HG03354 (cell line): Measurements from ENCODE around the gene TRIM22.
"Not testable (repeated sequence)": the region's sequence is repeated elsewhere in the genome, so short reads cannot be mapped to it uniquely, and the experiment has no call there.

Source experiments
- ATAC-seq: cut with Tn5 transposase; IDR thresholded peaks from one replicate; pipeline ENCODE4 v1.9.1; 2021; ENCODE audit warnings: mild to moderate bottlenecking; ENCODE audit not compliant: unreplicated experiment, poor library complexity, severe bottlenecking

The TRIM22 gene

GRCh38 chr11:5689551-5689983, at the start of gene TRIM22:
TRIM22 (plus strand) TSS chr11:5689790; CDS start chr11:5696233, 6,443 bp downstream.
- ATAC-seq = peak; percentile 80

- ATAC-seq = no peak
Observed at GRCh38 chr11:5639953-5640352, 49.6 kb upstream of the TRIM22 start.

GRCh38 chr11:5643585-5643984, 46.0 kb upstream of the TRIM22 start:
- no peak for ATAC-seq

- no peak for ATAC-seq
Observed at GRCh38 chr11:5646139-5646538, 43.5 kb upstream of the TRIM22 start.

- ATAC-seq = no peak
Observed at GRCh38 chr11:5655474-5655873, 34.1 kb upstream of the TRIM22 start.

- not testable (repeated sequence) for ATAC-seq
Observed at GRCh38 chr11:5656956-5657355, 32.6 kb upstream of the TRIM22 start.

GRCh38 chr11:5658318-5658717, 31.3 kb upstream of the TRIM22 start:
- ATAC-seq = no peak

GRCh38 chr11:5663511-5663910, 26.1 kb upstream of the TRIM22 start:
- no peak for ATAC-seq

GRCh38 chr11:5665051-5665570, 24.5 kb upstream of the TRIM22 start:
- no peak for ATAC-seq

GRCh38 chr11:5665746-5666401, 23.7 kb upstream of the TRIM22 start:
- ATAC-seq = no peak

- ATAC-seq = no peak
Observed at GRCh38 chr11:5666402-5666793, 23.2 kb upstream of the TRIM22 start.

- no peak for ATAC-seq
Observed at GRCh38 chr11:5671831-5672230, 17.8 kb upstream of the TRIM22 start.

GRCh38 chr11:5674391-5674790, 15.2 kb upstream of the TRIM22 start:
- ATAC-seq = no peak

- no peak for ATAC-seq
Observed at GRCh38 chr11:5679811-5680210, 9.8 kb upstream of the TRIM22 start.

- ATAC-seq = not testable (repeated sequence)
Observed at GRCh38 chr11:5682890-5683441, 6.6 kb upstream of the TRIM22 start.

GRCh38 chr11:5683620-5684019, 6.0 kb upstream of the TRIM22 start:
- ATAC-seq = not testable (repeated sequence)

- peak; percentile 26 for ATAC-seq
Observed at GRCh38 chr11:5684036-5684645, 5.4 kb upstream of the TRIM22 start.

- ATAC-seq = peak; percentile 76
Observed at GRCh38 chr11:5684646-5685362, 4.8 kb upstream of the TRIM22 start, which contains the start of gene TRIM5. TRIM5 (minus strand) TSS chr11:5685074; CDS start chr11:5680177, 4,897 bp downstream.

GRCh38 chr11:5686426-5686825, 3.2 kb upstream of the TRIM22 start:
- ATAC-seq = no peak

GRCh38 chr11:5688482-5688881, 1.1 kb upstream of the TRIM22 start:
- no peak for ATAC-seq
